A549 (cell line): ENCODE results near the gene CUZD1. TPM values are rescaled to one million over a fixed set of nuclear protein-coding genes. Genes with fewer than 3 reads are reported as not detected.

ENCODE experiments used
- ATAC-seq, 2 experiments: fragments of 200-7000 bp in 1 of 2; fragments of >200 bp in 1 of 2; cut with Nextera tagmentation in 1 of 2; cut with Tn5 transposase in 1 of 2; 3 replicates each; pipeline versions ENCODE4 v1.8.0 to v1.9.1; 2018 to 2020; ENCODE audit warnings: mild to moderate bottlenecking in 1 of 2, moderate library complexity in 1 of 2
- CTCF ChIA-PET: fragments of 300-600 bp; sonication (Branson Sonifier 250); formaldehyde crosslinking; extraction: SDS; loops from one replicate; lab custom pipeline; 2021; ENCODE audit warnings: antibody characterized with exemption, inconsistent platforms; lab: Yijun Ruan, JAX
- POLR2A ChIA-PET: fragments of 350-600 bp; formaldehyde crosslinking; extraction: SDS; loops from one replicate; lab custom pipeline; 2021; ENCODE audit warnings: antibody characterized with exemption, inconsistent platforms; lab: Yijun Ruan, JAX
- DNase-seq, 2 experiments: peaks; one replicate each; pipeline versions ENCODE4 v3.0.0 to v3.0.0-alpha.2; 2011 to 2016; ENCODE audit warnings: low read depth in 1 of 2, low spot score in 1 of 2
- FAIRE-seq: peaks from 2 replicates; lab custom pipeline; 2011; peaks lifted over from hg19 to GRCh38; lab: Jason Lieb, UNC
- H3K27ac ChIP-seq, 2 experiments: fragments of >200 bp; sonication (Bioruptor Twin); formaldehyde crosslinking; 3 replicates each; pipeline ENCODE4 v1.5.1; 2016 to 2017
- H3K4me1 ChIP-seq: fragments of >200 bp; sonication (Bioruptor Twin); formaldehyde crosslinking; 3 replicates; pipeline ENCODE4 v1.6.1; 2016
- H3K4me2 ChIP-seq: fragments of >200 bp; sonication (Bioruptor Twin); formaldehyde crosslinking; 3 replicates; pipeline ENCODE4 v1.6.1; 2016
- H3K4me3 ChIP-seq: fragments of >200 bp; sonication (Bioruptor Twin); formaldehyde crosslinking; 3 replicates; pipeline ENCODE4 v1.5.1; 2016
- H3K9me3 ChIP-seq: fragments of >200 bp; sonication (Bioruptor Twin); formaldehyde crosslinking; 3 replicates; pipeline ENCODE4 v1.6.1; 2016
- BCL3 ChIP-seq: fragments of >200 bp; sonication (Bioruptor Twin); formaldehyde crosslinking; IDR thresholded peaks from 3 replicates; pipeline ENCODE4 v1.6.1; 2016
- CEBPB ChIP-seq, 2 experiments: fragments of >200 bp in 1 of 2; sonication (Bioruptor Twin) in 1 of 2; formaldehyde crosslinking in 1 of 2; IDR thresholded peaks; 2 replicates each; pipeline ENCODE4 v1.6.1; 2012 to 2016
- CHD4 ChIP-seq: fragments of 200-600 bp; sonication (generic); IDR thresholded peaks from 2 replicates; pipeline ENCODE4 v1.6.1; 2016; ENCODE audit warnings: antibody characterized with exemption, mild to moderate bottlenecking, borderline replicate concordance
- EHMT2 ChIP-seq: fragments of 200-600 bp; sonication (generic); IDR thresholded peaks from 2 replicates; pipeline ENCODE4 v1.6.1; 2016; ENCODE audit warnings: antibody characterized with exemption, low read depth, mild to moderate bottlenecking, moderate library complexity
- ELK1 ChIP-seq: fragments of 150-350 bp; IDR thresholded peaks from 2 replicates; pipeline ENCODE4 v1.6.1; 2014; ENCODE audit warnings: low read depth, mild to moderate bottlenecking, low read length
- EP300 ChIP-seq, 2 experiments: fragments of >200 bp; sonication (Bioruptor Twin); formaldehyde crosslinking; IDR thresholded peaks; 2 replicates in 1 of 2; 3 replicates in 1 of 2; pipeline ENCODE4 v1.6.1; 2016 to 2017
- FOSL2 ChIP-seq, 2 experiments: fragments of 450-650 bp in 1 of 2; fragments of >200 bp in 1 of 2; sonication (Bioruptor Twin) in 1 of 2; formaldehyde crosslinking; IDR thresholded peaks; 2 replicates each; pipeline versions ENCODE4 v1.5.0 to v1.6.1; 2016 to 2020; ENCODE audit warnings: mild to moderate bottlenecking in 1 of 2, moderate library complexity in 1 of 2
- FOXS1 ChIP-seq: fragments of 250-450 bp; sonication (Bioruptor Pico); IDR thresholded peaks from 2 replicates; pipeline ENCODE4 v1.5.0; 2020; ENCODE audit warnings: mild to moderate bottlenecking, moderate library complexity
- GATA3 ChIP-seq: IDR thresholded peaks from 2 replicates; pipeline ENCODE4 v1.6.1; 2012; ENCODE audit warnings: borderline replicate concordance
- HOXB13 ChIP-seq: fragments of 250-450 bp; sonication (Bioruptor Pico); IDR thresholded peaks from 2 replicates; pipeline ENCODE4 v1.5.0; 2020; ENCODE audit warnings: low read depth, mild to moderate bottlenecking, moderate library complexity
- JUNB ChIP-seq: fragments of >200 bp; sonication (Bioruptor Twin); formaldehyde crosslinking; IDR thresholded peaks from 2 replicates; pipeline ENCODE4 v1.6.1; 2016
- KDM1A ChIP-seq: fragments of 200-600 bp; sonication (generic); IDR thresholded peaks from 2 replicates; pipeline ENCODE4 v1.6.1; 2016; ENCODE audit warnings: low read depth, mild to moderate bottlenecking
- MAFK ChIP-seq: fragments of 450-650 bp; IDR thresholded peaks from 2 replicates; pipeline ENCODE4 v1.6.1; 2014; ENCODE audit not compliant: partially characterized antibody
- NFE2L2 ChIP-seq: fragments of 150-350 bp; conservative IDR thresholded peaks from 2 replicates; pipeline ENCODE4 v1.6.1; 2014; ENCODE audit warnings: low read length
- PBX3 ChIP-seq: IDR thresholded peaks from 2 replicates; pipeline ENCODE4 v1.6.1; 2012
- REST ChIP-seq: fragments of 200-600 bp; sonication (generic); IDR thresholded peaks from 2 replicates; pipeline ENCODE4 v1.6.1; 2016; ENCODE audit warnings: antibody characterized with exemption, mild to moderate bottlenecking, moderate library complexity
- SREBF2 ChIP-seq: fragments of 450-650 bp; IDR thresholded peaks from 2 replicates; pipeline ENCODE4 v1.6.1; 2014; ENCODE audit warnings: mild to moderate bottlenecking, moderate library complexity
- ZNF302 ChIP-seq: fragments of 250-450 bp; sonication (Bioruptor Pico); IDR thresholded peaks from 2 replicates; pipeline ENCODE4 v1.9.0; 2021; ENCODE audit warnings: inconsistent platforms, mild to moderate bottlenecking, moderate library complexity
- ZSCAN20 ChIP-seq: fragments of 250-450 bp; sonication (Bioruptor Pico); IDR thresholded peaks from 2 replicates; pipeline ENCODE4 v1.8.0; 2022; ENCODE audit warnings: mild to moderate bottlenecking, moderate library complexity
- WGBS: methylation state at CpG from one replicate; pipeline ENCODE4 v1.1.6; 2017; ENCODE audit errors: missing lambda C conversion rate; 5-methylcytosine and 5-hydroxymethylcytosine counted together
- polyA plus RNA-seq, 4 experiments: library from polyadenylated mRNA; depleted of rRNA in 3 of 4; stranded (reverse); fragments of >200 nt; fragmentation: RNase III in 1 of 4; extraction: RNeasy Plus Mini Kit Qiagen cat#74134 plus additional on column Dnase treatment in 1 of 4; gene quantifications; 2 replicates in 3 of 4; 3 replicates in 1 of 4; pipeline ENCODE4 v1.2.3, GENCODE V29; 2011 to 2017

The CUZD1 gene
- polyA plus RNA-seq, 2 of the 4 experiments (the other 2 are of a cell fraction) = 1.4 to 2.8 TPM

GRCh38 chr10:122864901-122865300, 19.2 kb upstream of the CUZD1 start:
- Histone ChIP-seq H3K4me1 (peaks cover 74% of the 10 kb centered on the region), H3K27ac (peak overlapping the region; percentile 80 to 86), H3K9me3 (no peaks in the 10 kb centered on the region), H3K4me2 (peak overlapping the region; percentile 59), H3K4me3 (peak overlapping the region; percentile 4; the same call in 1 of the 3 replicates)
- peak; percentile 70 for FAIRE-seq
- 14% methylated on average over 1 of the region's 1 CpG for WGBS
- peak in 1 of 2 experiments; percentile 77; a peak in 3 of 6 replicates for ATAC-seq
- CTCF ChIA-PET = interaction anchor here (0.6 kb wide), 1 partner anchor 296 kb away, joined by 5 read pairs; no protein-coding TSS in a partner anchor
- POLR2A ChIA-PET = no interaction called here
- peak; percentile 40 to 53 for DNase-seq
- TF ChIP-seq ELK1 (no peak), MAFK (peak; percentile 88), EP300 (IDR thresholded peaks at IDR 0.05) (no peak), ZNF302 (CRISPR knock-in tag) (no peak), FOXS1 (CRISPR knock-in tag) (peak; percentile 96; the same call in 1 of the 2 replicates), NFE2L2 (peak; percentile 82), JUNB (peak; percentile 69), FOSL2 (IDR thresholded peaks at IDR 0.05) (peak; percentile 69; the same call in 1 of the 2 replicates), FOSL2 (CRISPR knock-in tag; IDR thresholded peaks at IDR 0.05) (peak; percentile 84), PBX3 (peak; percentile 75), GATA3 (peak; percentile 65; the same call in 1 of the 2 replicates)

- peaks cover 79% of the 10 kb centered on the region for H3K4me1 ChIP-seq
- ATAC-seq (no peak), FAIRE-seq (no peak), DNase-seq (no peak)
- peak overlapping the region; percentile 80 to 86 for H3K27ac ChIP-seq
- 0 out of 4 replicates have a peak, but pooled peaks of 1 of the 2 experiments have one; percentile 33 for TF ChIP-seq CEBPB (IDR thresholded peaks at IDR 0.05)
- TF ChIP-seq KDM1A = no peak
- no peak overlapping the region for H3K4me3 ChIP-seq
- 87% methylated on average over 2 of the region's 2 CpGs for WGBS
- peak overlapping the region; percentile 59 for H3K4me2 ChIP-seq
- CTCF ChIA-PET = interaction anchor here (1.2 kb wide), 1 partner anchor 16 kb away, joined by 4 read pairs; no protein-coding TSS in a partner anchor
- POLR2A ChIA-PET = no interaction called here
- H3K9me3 ChIP-seq = no peaks in the 10 kb centered on the region
Measured at GRCh38 chr10:122864194-122864592, 18.5 kb upstream of the CUZD1 start.

GRCh38 chr10:122863216-122864193, 17.8 kb upstream of the CUZD1 start:
- ChIA-PET POLR2A (no interaction called here), CTCF (interaction anchor here (0.8 to 1.2 kb wide), 2 partner anchors 17 to 180 kb away, joined by 3 to 4 read pairs; no protein-coding TSS in a partner anchor)
- peak overlapping the region; percentile 80 to 86; a peak in 5 of 6 replicates for H3K27ac ChIP-seq
- peak overlapping the region; percentile 59 for H3K4me2 ChIP-seq
- H3K4me1 ChIP-seq = peaks cover 79% of the 10 kb centered on the region
- WGBS = 96% methylated on average over 2 of the region's 2 CpGs
- no peak for ATAC-seq
- no peak overlapping the region for H3K4me3 ChIP-seq
- DNase-seq = no peak
- FAIRE-seq = no peak
- H3K9me3 ChIP-seq = no peaks in the 10 kb centered on the region
- TF ChIP-seq ELK1 (no peak), HOXB13 (CRISPR knock-in tag) (no peak), FOXS1 (CRISPR knock-in tag) (no peak), ZSCAN20 (CRISPR knock-in tag) (no peak), SREBF2 (no peak), BCL3 (no peak), REST (no peak), CHD4 (no peak), EHMT2 (no peak), ZNF302 (CRISPR knock-in tag) (no peak)
